Measurements from ENCODE around the gene AP3B2.
"Not testable (repeated sequence)": the region's sequence is repeated elsewhere in the genome, so short reads cannot be mapped to it uniquely, and the experiment has no call there.

Gene AP3B2

GRCh38 chr15:82648257-82649103 is 61.2 kb downstream of the AP3B2 start:
- DNase-seq (ENCODE audit: low read depth in 2 of 2), result no peak

- DNase-seq (ENCODE audit: low read depth in 2 of 2), result peak; percentile 27 to 71
Measured at GRCh38 chr15:82647835-82648256, 61.8 kb downstream of the AP3B2 start.

- peak; percentile 26 to 62 for DNase-seq (ENCODE audit: low read depth in 2 of 2)
Measured at GRCh38 chr15:82647045-82647834, 62.4 kb downstream of the AP3B2 start, which contains the start of gene CPEB1. Gene CPEB1, minus strand, starts transcription at chr15:82647363. Its CDS starts 18,904 bp downstream, at chr15:82628459.

- no peak for DNase-seq (ENCODE audit: low read depth in 2 of 2)
Measured at GRCh38 chr15:82646250-82647044, 63.2 kb downstream of the AP3B2 start.

- not testable (repeated sequence) for DNase-seq (ENCODE audit: low read depth in 2 of 2)
Measured at GRCh38 chr15:82644967-82645852, 64.5 kb downstream of the AP3B2 start.

- DNase-seq (ENCODE audit: low read depth in 2 of 2), result no peak
Measured at GRCh38 chr15:82643992-82644391, 65.7 kb downstream of the AP3B2 start.

GRCh38 chr15:82642656-82643055 is 67.0 kb downstream of the AP3B2 start:
- DNase-seq (ENCODE audit: low read depth in 2 of 2), result no peak

GRCh38 chr15:82641129-82641798 is 68.4 kb downstream of the AP3B2 start:
- DNase-seq (ENCODE audit: low read depth in 2 of 2), result no peak

GRCh38 chr15:82640672-82641071 is 69.0 kb downstream of the AP3B2 start:
- DNase-seq (ENCODE audit: low read depth in 2 of 2), result no peak

- DNase-seq (ENCODE audit: low read depth in 2 of 2), result no peak
Measured at GRCh38 chr15:82635798-82636197, 73.9 kb downstream of the AP3B2 start.

GRCh38 chr15:82630033-82630432 is 79.6 kb downstream of the AP3B2 start:
- DNase-seq (ENCODE audit: low read depth in 2 of 2), result no peak

- no peak for DNase-seq (ENCODE audit: low read depth in 2 of 2)
Measured at GRCh38 chr15:82625136-82625535, 84.5 kb downstream of the AP3B2 start.

GRCh38 chr15:82624438-82624837 is 85.2 kb downstream of the AP3B2 start:
- DNase-seq (ENCODE audit: low read depth in 2 of 2), result no peak

GRCh38 chr15:82624008-82624407 is 85.7 kb downstream of the AP3B2 start:
- DNase-seq (ENCODE audit: low read depth in 2 of 2), result no peak

GRCh38 chr15:82621970-82622369 is 87.7 kb downstream of the AP3B2 start:
- no peak for DNase-seq (ENCODE audit: low read depth in 2 of 2)

GRCh38 chr15:82613747-82614146 is 95.9 kb downstream of the AP3B2 start:
- DNase-seq (ENCODE audit: low read depth in 2 of 2), result no peak

- no peak for DNase-seq (ENCODE audit: low read depth in 2 of 2)
Measured at GRCh38 chr15:82611348-82611747, 98.3 kb downstream of the AP3B2 start.

All from stimulated activated CD8-positive, alpha-beta memory T cell treated with anti-CD3 and anti-CD28 coated beads, Interleukin-7, amount 100 ng/mL, for 4 hours (primary cell).